SK-N-SH (cell line): ENCODE results near the gene SPINT1. TPM values are rescaled to one million over a fixed set of nuclear protein-coding genes. Genes with fewer than 3 reads are reported as not detected.
"Not testable (repeated sequence)": the region's sequence is repeated elsewhere in the genome, so short reads cannot be mapped to it uniquely, and the experiment has no call there.

ENCODE experiments used
- CTCF ChIA-PET: fragments of 300-600, 350-600 bp; formaldehyde crosslinking; extraction: SDS; loops from one replicate; lab custom pipeline; 2021; lab: Yijun Ruan, JAX
- POLR2A ChIA-PET: fragments of 350-600 bp; sonication (Branson Sonifier 250); formaldehyde crosslinking; extraction: SDS; loops from one replicate; lab custom pipeline; 2020; ENCODE audit warnings: antibody characterized with exemption, inconsistent platforms; lab: Yijun Ruan, JAX
- DNase-seq: peaks from one replicate; pipeline ENCODE4 v3.0.0; 2012
- H2AFZ ChIP-seq: fragments of 200-600 bp; sonication (generic); 2 replicates; pipeline ENCODE4 v1.8.1; 2016; ENCODE audit warnings: antibody characterized with exemption, mild to moderate bottlenecking, low read depth
- H3F3A ChIP-seq: fragments of 200-600 bp; sonication (generic); replicated peaks from 2 replicates; pipeline ENCODE3; 2016; ENCODE audit warnings: antibody characterized with exemption, mild to moderate bottlenecking; ENCODE audit not compliant: insufficient read depth
- H3K27ac ChIP-seq, 2 experiments: fragments of 200-500 bp in 1 of 2; fragments of 200-600 bp in 1 of 2; sonication (Bioruptor generic) in 1 of 2; sonication (generic), shearing (Covaris generic) in 1 of 2; 2 replicates each; pipeline versions ENCODE4 v1.5.1 to v1.6.1; 2014 to 2016; ENCODE audit warnings: low read depth in 2 of 2, inconsistent platforms in 1 of 2, low read length in 1 of 2, mild to moderate bottlenecking in 1 of 2, mixed read lengths in 1 of 2
- H3K27me3 ChIP-seq: fragments of 200-600 bp; sonication (generic), shearing (Covaris generic); 2 replicates; pipeline ENCODE4 v1.6.1; 2016; ENCODE audit warnings: mixed run types; ENCODE audit not compliant: insufficient read depth
- H3K36me3 ChIP-seq, 2 experiments: fragments of 200-500 bp in 1 of 2; fragments of 200-600 bp in 1 of 2; sonication (Bioruptor generic) in 1 of 2; sonication (generic) in 1 of 2; replicated peaks in 1 of 2; 2 replicates each; pipeline versions ENCODE3 to v1.5.1; 2014 to 2016; ENCODE audit warnings: low read length in 1 of 2, mild to moderate bottlenecking in 1 of 2; ENCODE audit not compliant: insufficient read depth in 2 of 2, control insufficient read depth in 1 of 2
- H3K4me1 ChIP-seq, 2 experiments: fragments of 200-500 bp in 1 of 2; fragments of 200-600 bp in 1 of 2; sonication (Bioruptor generic) in 1 of 2; sonication (generic), shearing (Covaris generic) in 1 of 2; 2 replicates each; pipeline versions ENCODE4 v1.5.1 to v1.6.1; 2014 to 2016; ENCODE audit warnings: low read depth in 1 of 2, low read length in 1 of 2, mixed run types in 1 of 2; ENCODE audit not compliant: insufficient read depth in 2 of 2, control insufficient read depth in 1 of 2
- H3K4me2 ChIP-seq: fragments of 200-600 bp; sonication (generic), shearing (Covaris generic); 2 replicates; pipeline ENCODE4 v1.6.1; 2017; ENCODE audit warnings: mixed run types
- H3K4me3 ChIP-seq, 2 experiments: fragments of 200-500 bp in 1 of 2; fragments of 200-600 bp in 1 of 2; sonication (Bioruptor generic) in 1 of 2; sonication (generic), shearing (Covaris generic) in 1 of 2; 2 replicates each; pipeline versions ENCODE4 v1.5.1 to v1.8.1; 2014 to 2016; ENCODE audit warnings: low read depth in 2 of 2, inconsistent platforms in 1 of 2, low read length in 1 of 2, mild to moderate bottlenecking in 1 of 2, mixed read lengths in 1 of 2, moderate library complexity in 1 of 2
- H3K79me2 ChIP-seq: fragments of 200-600 bp; sonication (generic); 2 replicates; pipeline ENCODE4 v1.8.1; 2017; ENCODE audit warnings: mild to moderate bottlenecking; ENCODE audit not compliant: insufficient read depth
- H3K9ac ChIP-seq: fragments of 200-600 bp; sonication (generic); 2 replicates; pipeline ENCODE4 v1.6.1; 2017; ENCODE audit warnings: mixed run types
- H3K9me2 ChIP-seq: fragments of 200-600 bp; sonication (generic); 2 replicates; pipeline ENCODE4 v1.6.1; 2017; ENCODE audit warnings: mixed run types
- H3K9me3 ChIP-seq: fragments of 200-600 bp; sonication (generic); 2 replicates; pipeline ENCODE4 v1.6.1; 2017; ENCODE audit warnings: mixed run types, mild to moderate bottlenecking, moderate library complexity
- H4K20me1 ChIP-seq: fragments of 200-600 bp; sonication (generic); 2 replicates; pipeline ENCODE4 v1.6.1; 2017; ENCODE audit warnings: mild to moderate bottlenecking, mixed run types; ENCODE audit not compliant: insufficient read depth
- CTCF ChIP-seq: fragments of 200-600 bp; sonication (generic); IDR thresholded peaks from 2 replicates; pipeline ENCODE4 v1.6.1; 2017; ENCODE audit warnings: antibody characterized with exemption, mild to moderate bottlenecking, moderate library complexity
- ELF1 ChIP-seq: IDR thresholded peaks from 2 replicates; pipeline ENCODE4 v1.4.0; 2012
- EP300 ChIP-seq, 2 experiments: IDR thresholded peaks; 2 replicates each; pipeline versions ENCODE4 v1.4.0 to v1.6.1; 2012; ENCODE audit warnings: borderline replicate concordance in 1 of 2, low read depth in 1 of 2, low read length in 1 of 2
- EZH2phosphoT487 ChIP-seq: fragments of 200-600 bp; sonication (generic); IDR thresholded peaks from 2 replicates; pipeline ENCODE4 v1.6.1; 2017; ENCODE audit warnings: low read depth, mixed run types, mild to moderate bottlenecking, antibody characterized with exemption, moderate library complexity, borderline replicate concordance
- FOSL2 ChIP-seq: IDR thresholded peaks from 2 replicates; pipeline ENCODE4 v1.4.0; 2012; ENCODE audit warnings: low read depth, mild to moderate bottlenecking, moderate library complexity, borderline replicate concordance
- FOXJ3 ChIP-seq: sonication (generic); formaldehyde crosslinking; IDR thresholded peaks from 2 replicates; pipeline ENCODE4 v1.5.1; 2020; ENCODE audit warnings: mild to moderate bottlenecking, missing genetic modification reagents
- GABPA ChIP-seq: IDR thresholded peaks from 2 replicates; pipeline ENCODE4 v1.4.0; 2012; ENCODE audit warnings: low read depth, mild to moderate bottlenecking
- GATA2 ChIP-seq: sonication (generic); formaldehyde crosslinking; IDR thresholded peaks from 2 replicates; pipeline ENCODE4 v1.5.0; 2020; ENCODE audit warnings: mild to moderate bottlenecking, missing genetic modification reagents
- JUND ChIP-seq: IDR thresholded peaks from 2 replicates; pipeline ENCODE4 v1.4.0; 2012
- MAX ChIP-seq: IDR thresholded peaks from 2 replicates; pipeline ENCODE4 v1.4.0; 2012; ENCODE audit warnings: low read depth
- MXI1 ChIP-seq: IDR thresholded peaks from 2 replicates; pipeline ENCODE4 v1.6.1; 2012; ENCODE audit warnings: mild to moderate bottlenecking, low read depth, low read length, improper control_type of control experiment
- NFIC ChIP-seq: IDR thresholded peaks from 2 replicates; pipeline ENCODE4 v1.4.0; 2012; ENCODE audit warnings: borderline replicate concordance
- NRF1 ChIP-seq: IDR thresholded peaks from 2 replicates; pipeline ENCODE4 v1.6.1; 2012; ENCODE audit warnings: low read depth, mild to moderate bottlenecking, low read length
- POLR2AphosphoS5 ChIP-seq: IDR thresholded peaks from 2 replicates; pipeline ENCODE4 v1.6.1; 2012; ENCODE audit warnings: low read depth, low read length
- RAD21 ChIP-seq: IDR thresholded peaks from 2 replicates; pipeline ENCODE4 v1.6.1; 2012; ENCODE audit warnings: mild to moderate bottlenecking, low read length
- RCOR1 ChIP-seq: fragments of 150-350 bp; IDR thresholded peaks from 2 replicates; pipeline ENCODE4 v1.6.1; 2017; ENCODE audit warnings: antibody characterized with exemption, low read length
- RFX5 ChIP-seq: IDR thresholded peaks from 2 replicates; pipeline ENCODE4 v1.6.1; 2012; ENCODE audit warnings: mild to moderate bottlenecking, improper control_type of control experiment, low read length
- SIN3A ChIP-seq: IDR thresholded peaks from 2 replicates; pipeline ENCODE4 v1.6.1; 2012; ENCODE audit warnings: low read depth, mild to moderate bottlenecking, low read length, moderate library complexity, borderline replicate concordance
- SMC3 ChIP-seq: IDR thresholded peaks from 2 replicates; pipeline ENCODE4 v1.6.1; 2012; ENCODE audit warnings: low read depth, low read length, improper control_type of control experiment
- TAF1 ChIP-seq: IDR thresholded peaks from 2 replicates; pipeline ENCODE4 v1.6.1; 2012; ENCODE audit warnings: low read depth, mild to moderate bottlenecking, low read length, moderate library complexity, borderline replicate concordance
- TEAD4 ChIP-seq: IDR thresholded peaks from 2 replicates; pipeline ENCODE4 v1.4.0; 2012; ENCODE audit warnings: mild to moderate bottlenecking, borderline replicate concordance; ENCODE audit not compliant: insufficient read depth
- YY1 ChIP-seq: IDR thresholded peaks from 2 replicates; pipeline ENCODE4 v1.4.0; 2012; ENCODE audit warnings: low read depth, mild to moderate bottlenecking
- WGBS: methylation state at CpG from one replicate; pipeline ENCODE4 v1.1.6; 2017; ENCODE audit warnings: low lambda C conversion rate; 5-methylcytosine and 5-hydroxymethylcytosine counted together
- polyA plus RNA-seq, 3 experiments: library from polyadenylated mRNA; depleted of rRNA; stranded (reverse); fragments of >200 nt; gene quantifications; 2 replicates each; pipeline ENCODE4 v1.2.3, GENCODE V29; 2012
- TF ChIP-seq, protein P1 (sequence below): IDR thresholded peaks from 2 replicates; pipeline ENCODE4 v1.4.0; 2012; ENCODE audit warnings: low read depth, borderline replicate concordance
- TF ChIP-seq, protein P2 (sequence below): fragments of 150-350 bp; IDR thresholded peaks from 2 replicates; pipeline ENCODE4 v1.6.1; 2017; ENCODE audit warnings: antibody characterized with exemption, low read length, low read depth, borderline replicate concordance
- TF ChIP-seq, protein P3 (sequence below): IDR thresholded peaks from 2 replicates; pipeline ENCODE4; 2012

Gene SPINT1
- polyA plus RNA-seq, 1 of the 3 experiments (the other 2 are of a cell fraction), result 2.0 TPM

DNA sequence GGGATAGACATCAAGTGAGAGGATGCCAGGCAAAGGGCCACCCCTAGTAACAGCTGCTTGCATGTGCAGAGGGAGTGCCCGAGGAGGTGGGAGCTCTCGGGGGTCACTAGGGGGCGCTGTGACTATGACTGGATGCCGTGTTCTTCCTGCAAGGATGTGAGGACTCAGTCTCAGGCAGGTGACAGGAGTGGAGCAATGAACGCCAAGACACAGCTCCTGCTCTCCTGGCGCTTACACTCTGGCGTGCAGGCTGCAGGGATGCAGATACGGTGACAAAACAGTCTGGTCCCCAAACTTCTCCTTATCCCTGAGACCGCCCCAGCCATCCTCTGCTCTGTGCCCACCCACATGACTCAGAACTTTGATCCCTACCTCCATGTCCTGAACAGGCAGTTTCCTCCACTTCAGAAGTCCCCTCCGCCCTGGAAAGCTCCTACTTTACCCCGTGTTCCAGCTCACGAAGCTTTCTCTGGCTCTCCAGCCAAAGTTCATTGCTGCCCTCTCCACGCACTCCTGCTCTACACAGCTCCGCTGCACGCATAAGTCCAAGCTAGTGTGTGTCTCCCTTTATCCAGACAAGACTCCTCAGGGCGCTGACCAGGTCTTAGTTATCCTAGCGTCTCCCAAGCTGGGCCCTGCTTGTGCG is 15.5 kb downstream of the SPINT1 start:
- Histone ChIP-seq H3F3A (peaks cover 3% of the 10 kb centered on the region), H4K20me1 (no peaks in the 10 kb centered on the region), H3K4me1 (peaks cover 0 to 3% of the 10 kb centered on the region in 2 experiments; a peak in 1 of 4 replicates), H3K9me2 (no peaks in the 10 kb centered on the region), H2AFZ (no peak overlapping the region), H3K4me2 (no peak overlapping the region), H3K79me2 (no peaks in the 10 kb centered on the region), H3K4me3 (peak overlapping the region in 1 of 2 experiments; percentile 38; a peak in 1 of 4 replicates), H3K9me3 (no peaks in the 10 kb centered on the region), H3K9ac (no peak overlapping the region), H3K36me3 (no peaks in the 10 kb centered on the region), H3K27me3 (no peaks in the 10 kb centered on the region), H3K27ac (no peak overlapping the region)
- TF ChIP-seq MXI1 (no peak), GABPA (no peak), JUND (no peak), EZH2phosphoT487 (no peak), FOXJ3 (CRISPR knock-in tag) (no peak), TAF1 (no peak), NRF1 (no peak), SIN3A (no peak), NFIC (no peak), POLR2AphosphoS5 (no peak), CTCF (peak; percentile 86), RAD21 (peak; percentile 61), GATA2 (CRISPR knock-in tag) (no peak), RCOR1 (no peak), MAX (0 out of 2 replicates have a peak, but pooled peaks have one; percentile 39), YY1 (no peak), TEAD4 (no peak), FOSL2 (no peak), EP300 (IDR thresholded peaks at IDR 0.05; ENCODE audit: borderline replicate concordance in 1 of 2, low read depth in 1 of 2, low read length in 1 of 2) (no peak), RFX5 (no peak), ELF1 (no peak), SMC3 (peak; percentile 65)
- TF ChIP-seq, protein P1, sequence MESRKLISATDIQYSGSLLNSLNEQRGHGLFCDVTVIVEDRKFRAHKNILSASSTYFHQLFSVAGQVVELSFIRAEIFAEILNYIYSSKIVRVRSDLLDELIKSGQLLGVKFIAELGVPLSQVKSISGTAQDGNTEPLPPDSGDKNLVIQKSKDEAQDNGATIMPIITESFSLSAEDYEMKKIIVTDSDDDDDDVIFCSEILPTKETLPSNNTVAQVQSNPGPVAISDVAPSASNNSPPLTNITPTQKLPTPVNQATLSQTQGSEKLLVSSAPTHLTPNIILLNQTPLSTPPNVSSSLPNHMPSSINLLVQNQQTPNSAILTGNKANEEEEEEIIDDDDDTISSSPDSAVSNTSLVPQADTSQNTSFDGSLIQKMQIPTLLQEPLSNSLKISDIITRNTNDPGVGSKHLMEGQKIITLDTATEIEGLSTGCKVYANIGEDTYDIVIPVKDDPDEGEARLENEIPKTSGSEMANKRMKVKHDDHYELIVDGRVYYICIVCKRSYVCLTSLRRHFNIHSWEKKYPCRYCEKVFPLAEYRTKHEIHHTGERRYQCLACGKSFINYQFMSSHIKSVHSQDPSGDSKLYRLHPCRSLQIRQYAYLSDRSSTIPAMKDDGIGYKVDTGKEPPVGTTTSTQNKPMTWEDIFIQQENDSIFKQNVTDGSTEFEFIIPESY, result no peak
- TF ChIP-seq, protein P2, sequence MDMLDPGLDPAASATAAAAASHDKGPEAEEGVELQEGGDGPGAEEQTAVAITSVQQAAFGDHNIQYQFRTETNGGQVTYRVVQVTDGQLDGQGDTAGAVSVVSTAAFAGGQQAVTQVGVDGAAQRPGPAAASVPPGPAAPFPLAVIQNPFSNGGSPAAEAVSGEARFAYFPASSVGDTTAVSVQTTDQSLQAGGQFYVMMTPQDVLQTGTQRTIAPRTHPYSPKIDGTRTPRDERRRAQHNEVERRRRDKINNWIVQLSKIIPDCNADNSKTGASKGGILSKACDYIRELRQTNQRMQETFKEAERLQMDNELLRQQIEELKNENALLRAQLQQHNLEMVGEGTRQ, result no peak
- TF ChIP-seq, protein P3, sequence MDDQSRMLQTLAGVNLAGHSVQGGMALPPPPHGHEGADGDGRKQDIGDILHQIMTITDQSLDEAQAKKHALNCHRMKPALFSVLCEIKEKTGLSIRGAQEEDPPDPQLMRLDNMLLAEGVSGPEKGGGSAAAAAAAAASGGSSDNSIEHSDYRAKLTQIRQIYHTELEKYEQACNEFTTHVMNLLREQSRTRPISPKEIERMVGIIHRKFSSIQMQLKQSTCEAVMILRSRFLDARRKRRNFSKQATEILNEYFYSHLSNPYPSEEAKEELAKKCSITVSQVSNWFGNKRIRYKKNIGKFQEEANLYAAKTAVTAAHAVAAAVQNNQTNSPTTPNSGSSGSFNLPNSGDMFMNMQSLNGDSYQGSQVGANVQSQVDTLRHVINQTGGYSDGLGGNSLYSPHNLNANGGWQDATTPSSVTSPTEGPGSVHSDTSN, result no peak
- ChIA-PET CTCF (interaction anchor here (0.7 to 5.1 kb wide), 33 partner anchors 13 to 441 kb away, joined by 3 to 120 read pairs (median 4); partner anchors contain the start of genes CHP1, EXD1, PPP1R14D and RAD51), POLR2A (interaction anchor here (1.4 to 2.4 kb wide), 2 partner anchors 33 to 35 kb away, joined by 9 to 12 read pairs; partner anchors contain the start of gene VPS18)
- WGBS, result 48% methylated on average over 16 of the region's 18 CpGs
- DNase-seq, result peak; percentile 84

DNA sequence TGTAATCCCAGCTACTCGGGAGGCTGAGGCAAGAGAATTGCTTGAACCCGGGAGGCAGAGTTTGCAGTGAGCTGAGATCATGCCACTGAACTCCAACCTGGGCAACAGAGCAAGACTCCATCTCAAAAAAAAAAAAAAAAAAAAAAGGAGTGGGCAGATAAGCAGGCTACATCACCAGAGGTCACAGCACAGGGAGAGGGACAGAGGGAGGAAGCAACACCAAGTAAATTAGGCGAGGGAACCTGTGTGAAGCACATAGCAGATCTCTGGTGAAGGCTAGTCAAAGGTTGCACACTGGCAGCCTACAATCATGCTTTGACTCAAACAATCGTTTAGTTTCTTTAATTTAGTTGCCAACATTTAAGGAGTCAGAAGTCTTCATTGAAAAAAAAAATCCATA is 17.3 kb downstream of the SPINT1 start:
- H3K27me3 ChIP-seq, H3K9ac ChIP-seq, H3K4me3 ChIP-seq, H4K20me1 ChIP-seq, H3F3A ChIP-seq, H3K36me3 ChIP-seq, H3K27ac ChIP-seq, H3K9me2 ChIP-seq, H3K9me3 ChIP-seq, H2AFZ ChIP-seq, H3K79me2 ChIP-seq, DNase-seq, H3K4me2 ChIP-seq, POLR2A ChIA-PET, H3K4me1 ChIP-seq: not testable (repeated sequence)
- CTCF ChIA-PET, result interaction anchor here (1.0 to 1.1 kb wide), 2 partner anchors 59 to 105 kb away, joined by 3 read pairs; no protein-coding TSS in a partner anchor
- WGBS, result 74% methylated on average over 4 of the region's 4 CpGs
